Stimulated activated naive CD8-positive, alpha-beta T cell treated with anti-CD3 and anti-CD28 coated beads, Interleukin-15, Interleukin-2, amounts not matched to agents 100 ng/mL and 50 ng/mL, for 24 hours (primary cell): ENCODE results near the gene MILR1.
A peak's percentile ranks its signal among the peaks of the same experiment; 100 is the strongest.
"Not testable (repeated sequence)": the region's sequence is repeated elsewhere in the genome, so short reads cannot be mapped to it uniquely, and the experiment has no call there.

ENCODE experiments used
- H3K27ac Mint-ChIP-seq: one replicate; pipeline ENCODE4 v1.8.0; 2021; ENCODE audit warnings: mild to moderate bottlenecking, mixed read lengths
- H3K27me3 Mint-ChIP-seq: one replicate; pipeline ENCODE4 v1.8.0; 2021; ENCODE audit warnings: mixed read lengths
- H3K36me3 Mint-ChIP-seq: one replicate; pipeline ENCODE4 v1.8.0; 2021; ENCODE audit warnings: low read depth, mixed read lengths
- H3K4me1 Mint-ChIP-seq: one replicate; pipeline ENCODE4 v1.8.0; 2021; ENCODE audit warnings: low read depth, mixed read lengths
- H3K4me3 Mint-ChIP-seq: one replicate; pipeline ENCODE4 v1.8.0; 2021; ENCODE audit warnings: mild to moderate bottlenecking, mixed read lengths
- H3K9me3 Mint-ChIP-seq: one replicate; pipeline ENCODE4 v1.8.0; 2021; ENCODE audit warnings: mixed read lengths

Gene MILR1

DNA sequence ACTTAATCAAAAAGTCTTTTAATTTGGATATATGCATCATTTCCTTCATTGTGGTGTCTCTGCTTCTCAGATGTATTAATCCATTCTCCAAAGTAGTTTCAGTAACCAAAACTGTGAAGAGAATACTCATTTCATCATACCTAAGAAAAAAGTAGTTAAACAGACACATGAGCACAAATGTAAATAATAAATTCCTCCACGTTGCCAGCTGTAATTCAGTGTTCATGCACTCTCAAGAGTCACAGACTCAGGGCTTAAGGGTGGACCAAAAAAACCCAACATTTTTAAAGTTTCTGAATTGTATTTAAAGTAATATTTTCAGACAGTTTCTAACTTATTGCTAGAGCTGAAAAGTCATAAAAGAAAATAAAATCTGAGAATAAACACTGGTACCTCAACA lies 28.9 kb downstream of the MILR1 start:
- Mint-ChIP-seq H3K4me3 (no peak overlapping the region), H3K9me3 (no peaks in the 10 kb centered on the region), H3K4me1 (no peaks in the 10 kb centered on the region), H3K36me3 (peaks cover 16% of the 10 kb centered on the region), H3K27me3 (no peaks in the 10 kb centered on the region), H3K27ac (no peak overlapping the region)

- H3K27me3 Mint-ChIP-seq = no peaks in the 10 kb centered on the region
- H3K36me3 Mint-ChIP-seq = peaks cover 45% of the 10 kb centered on the region
- no peaks in the 10 kb centered on the region for H3K9me3 Mint-ChIP-seq
- no peak overlapping the region for H3K4me3 Mint-ChIP-seq
- no peak overlapping the region for H3K27ac Mint-ChIP-seq
- no peaks in the 10 kb centered on the region for H3K4me1 Mint-ChIP-seq
Observed at GRCh38 chr17:64480951-64481350, 32.0 kb downstream of the MILR1 start.

GRCh38 chr17:64484380-64484779 lies 35.5 kb downstream of the MILR1 start:
- Mint-ChIP-seq H3K4me1 (no peaks in the 10 kb centered on the region), H3K27ac (no peak overlapping the region), H3K4me3 (no peak overlapping the region), H3K9me3 (no peaks in the 10 kb centered on the region), H3K27me3 (no peaks in the 10 kb centered on the region), H3K36me3 (peaks cover 60% of the 10 kb centered on the region)

DNA sequence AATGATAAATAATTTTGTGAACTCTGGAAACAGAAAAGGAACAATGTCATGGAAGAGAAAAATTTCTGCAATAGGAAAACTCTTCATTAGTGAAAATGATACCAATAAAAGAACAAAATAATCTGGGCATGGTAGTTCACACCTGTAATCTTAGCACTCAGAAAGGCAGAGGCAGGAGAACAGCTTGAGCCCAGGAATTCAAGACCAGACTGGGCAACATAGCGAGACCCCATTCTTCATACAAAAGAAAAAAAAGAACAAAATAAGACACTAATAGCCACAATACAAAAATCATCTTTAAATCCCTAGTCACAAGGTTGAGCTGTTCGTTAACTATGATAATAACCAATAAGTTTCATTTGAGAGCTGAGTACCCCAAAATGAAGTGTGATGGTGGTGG lies 39.4 kb downstream of the MILR1 start:
- no peak overlapping the region for H3K27ac Mint-ChIP-seq
- H3K4me1 Mint-ChIP-seq = peaks cover 12% of the 10 kb centered on the region
- H3K9me3 Mint-ChIP-seq = no peaks in the 10 kb centered on the region
- H3K27me3 Mint-ChIP-seq = no peaks in the 10 kb centered on the region
- peaks cover 83% of the 10 kb centered on the region for H3K36me3 Mint-ChIP-seq
- H3K4me3 Mint-ChIP-seq = no peak overlapping the region

GRCh38 chr17:64491034-64491860 lies 42.3 kb downstream of the MILR1 start:
- H3K4me1 Mint-ChIP-seq = peaks cover 36% of the 10 kb centered on the region
- peaks cover 71% of the 10 kb centered on the region for H3K36me3 Mint-ChIP-seq
- H3K9me3 Mint-ChIP-seq = no peaks in the 10 kb centered on the region
- no peak overlapping the region for H3K27ac Mint-ChIP-seq
- no peaks in the 10 kb centered on the region for H3K27me3 Mint-ChIP-seq
- H3K4me3 Mint-ChIP-seq = no peak overlapping the region

- Mint-ChIP-seq H3K27me3 (no peaks in the 10 kb centered on the region), H3K4me1 (peaks cover 38% of the 10 kb centered on the region), H3K4me3 (peak overlapping the region; percentile 23), H3K36me3 (peaks cover 68% of the 10 kb centered on the region), H3K27ac (no peak overlapping the region), H3K9me3 (no peaks in the 10 kb centered on the region)
Observed at GRCh38 chr17:64491994-64492393, 43.1 kb downstream of the MILR1 start.

- Mint-ChIP-seq H3K36me3 (peaks cover 64% of the 10 kb centered on the region), H3K4me3 (peak overlapping the region; percentile 35)
Observed at GRCh38 chr17:64492481-64493109, 43.7 kb downstream of the MILR1 start.

DNA sequence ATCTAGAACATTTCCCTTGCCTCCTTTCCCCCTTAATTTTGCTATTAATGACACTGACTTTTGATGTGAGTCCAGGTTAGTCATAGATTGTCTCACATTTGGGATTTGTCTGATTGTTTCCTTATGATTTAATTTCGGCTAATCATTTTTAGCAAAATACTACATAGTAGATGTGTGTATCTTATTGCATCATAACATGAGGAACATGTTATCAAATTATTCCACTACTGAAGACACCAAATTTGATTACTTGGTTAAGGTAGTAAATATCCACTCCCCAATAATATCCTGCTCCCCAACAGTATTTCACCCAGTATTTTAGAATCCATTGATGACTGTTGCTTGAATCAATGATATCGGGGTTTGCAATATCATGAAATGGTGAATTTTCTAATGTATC lies 45.2 kb downstream of the MILR1 start:
- Mint-ChIP-seq H3K27ac (no peak overlapping the region), H3K36me3 (peaks cover 64% of the 10 kb centered on the region), H3K4me3 (peak overlapping the region; percentile 99), H3K4me1 (peaks cover 59% of the 10 kb centered on the region), H3K27me3 (no peaks in the 10 kb centered on the region), H3K9me3 (no peaks in the 10 kb centered on the region)

More at GRCh38 chr17:64492481-64493109, 43.7 kb downstream of the MILR1 start:
- no peak overlapping the region for H3K27ac Mint-ChIP-seq
- H3K27me3 Mint-ChIP-seq = no peaks in the 10 kb centered on the region
- H3K4me1 Mint-ChIP-seq = peaks cover 44% of the 10 kb centered on the region
- H3K9me3 Mint-ChIP-seq = no peaks in the 10 kb centered on the region

- not testable (repeated sequence) for H3K27ac Mint-ChIP-seq, H3K27me3 Mint-ChIP-seq, H3K9me3 Mint-ChIP-seq
- Mint-ChIP-seq H3K36me3 (peaks cover 69% of the 10 kb centered on the region), H3K4me1 (peaks cover 70% of the 10 kb centered on the region), H3K4me3 (peak overlapping the region; percentile 99)
Observed at GRCh38 chr17:64495300-64495699, 46.4 kb downstream of the MILR1 start.

- H3K27me3 Mint-ChIP-seq = no peaks in the 10 kb centered on the region
- peaks cover 69% of the 10 kb centered on the region for H3K36me3 Mint-ChIP-seq
- H3K4me3 Mint-ChIP-seq = peak overlapping the region; percentile 99
- H3K9me3 Mint-ChIP-seq = no peaks in the 10 kb centered on the region
- peak overlapping the region; percentile 97 for H3K27ac Mint-ChIP-seq
- H3K4me1 Mint-ChIP-seq = peaks cover 81% of the 10 kb centered on the region
Observed at GRCh38 chr17:64496348-64496785, 47.5 kb downstream of the MILR1 start.

GRCh38 chr17:64496786-64497564 lies 48.1 kb downstream of the MILR1 start, which contains the start of gene POLG2:
TSS of gene POLG2 (minus strand) at chr17:64497054. CDS start at chr17:64496968, 86 bp downstream.
- Mint-ChIP-seq H3K4me3 (peak within 1 kb of the TSS; percentile 99), H3K9me3 (no peaks in the 10 kb centered on the region), H3K27ac (peak within 1 kb of the TSS; percentile 97), H3K27me3 (no peaks in the 10 kb centered on the region), H3K4me1 (peaks cover 84% of the 10 kb centered on the region), H3K36me3 (peaks cover 69% of the 10 kb centered on the region)

GRCh38 chr17:64497565-64498035 lies 48.7 kb downstream of the MILR1 start:
- peaks cover 71% of the 10 kb centered on the region for H3K36me3 Mint-ChIP-seq
- H3K27ac Mint-ChIP-seq = peak overlapping the region; percentile 97
- H3K4me1 Mint-ChIP-seq = peaks cover 87% of the 10 kb centered on the region
- no peaks in the 10 kb centered on the region for H3K27me3 Mint-ChIP-seq
- H3K9me3 Mint-ChIP-seq = no peaks in the 10 kb centered on the region
- H3K4me3 Mint-ChIP-seq = peak overlapping the region; percentile 99

DNA sequence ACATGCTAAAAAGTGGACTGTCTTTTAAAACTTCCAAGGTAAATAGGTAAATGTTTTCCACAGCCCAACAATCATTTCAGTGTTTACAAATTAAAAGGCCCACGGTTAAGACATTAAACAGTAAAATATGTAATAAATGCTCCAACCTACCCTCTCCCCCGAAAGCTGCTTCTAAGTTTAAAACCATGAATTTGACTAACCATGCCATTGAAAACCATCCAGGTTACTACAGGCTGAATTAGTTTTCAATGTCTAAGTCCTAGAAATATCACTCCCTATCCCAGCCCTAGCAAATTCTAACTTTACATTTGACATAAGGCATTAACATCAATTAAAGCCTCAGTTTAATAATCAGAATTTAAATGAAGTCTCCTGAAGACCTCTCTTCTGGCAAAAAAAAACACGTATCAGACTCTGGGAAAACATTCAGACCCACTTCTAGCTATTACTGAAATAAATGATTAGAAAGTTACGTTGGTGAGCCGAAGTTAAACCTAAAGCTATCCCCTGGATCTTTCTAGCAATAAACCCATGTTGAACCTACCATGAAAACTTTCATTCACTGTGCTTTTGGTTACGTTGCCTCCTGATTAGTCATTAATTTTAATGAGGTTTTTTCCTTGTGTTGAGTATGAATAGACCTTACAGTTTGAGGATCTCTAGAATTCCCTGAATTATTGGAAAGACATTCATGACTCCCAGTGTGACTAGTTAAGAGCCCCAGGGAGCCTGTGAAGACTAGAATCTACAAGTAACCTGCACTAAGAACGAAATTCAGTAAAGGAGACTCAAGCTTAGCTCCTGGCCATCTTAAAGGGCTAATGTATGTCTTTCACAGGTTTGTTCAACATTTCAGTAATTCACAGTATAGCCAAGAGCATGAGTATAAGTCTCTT lies 49.6 kb downstream of the MILR1 start:
- no peaks in the 10 kb centered on the region for H3K27me3 Mint-ChIP-seq
- H3K4me1 Mint-ChIP-seq = peaks cover 91% of the 10 kb centered on the region
- H3K4me3 Mint-ChIP-seq = peak overlapping the region; percentile 99
- H3K36me3 Mint-ChIP-seq = peaks cover 75% of the 10 kb centered on the region
- peak overlapping the region; percentile 97 for H3K27ac Mint-ChIP-seq
- no peaks in the 10 kb centered on the region for H3K9me3 Mint-ChIP-seq
